HepG2 (cell line): ENCODE measurements around the gene THSD4. TPM values are rescaled to one million over a fixed set of nuclear protein-coding genes. Genes with fewer than 3 reads are reported as not detected.

Source experiments
- ATAC-seq: fragments of 200-7000 bp; cut with Tn5 transposase; 3 replicates; pipeline ENCODE4 v1.9.1; 2020; ENCODE audit warnings: mild to moderate bottlenecking, moderate library complexity
- BruUV-seq: library from RNA; stranded (reverse); fragments of 400-500 nt; replicated peaks from 2 replicates; lab custom pipeline; 2021; lab: Mats Ljungman, UMichigan
- CTCF ChIA-PET: fragments of 300-600 bp; formaldehyde crosslinking; extraction: SDS; loops from one replicate; lab custom pipeline; 2021; ENCODE audit warnings: low total read pairs, inconsistent platforms, low intra/inter-chr PET ratio; lab: Yijun Ruan, JAX
- POLR2A ChIA-PET: fragments of 350-600 bp; sonication (Branson Sonifier 250); formaldehyde crosslinking; loops from one replicate; lab custom pipeline; 2020; ENCODE audit warnings: antibody characterized with exemption, inconsistent platforms; lab: Yijun Ruan, JAX
- DNase-seq: peaks from one replicate; pipeline ENCODE4 v3.0.0-alpha.2; 2015; ENCODE audit warnings: low spot score
- FAIRE-seq: peaks from 3 replicates; lab custom pipeline; 2011; peaks lifted over from hg19 to GRCh38; lab: Jason Lieb, UNC
- H2AFZ ChIP-seq: one replicate; pipeline ENCODE4 v1.6.1; 2011; ENCODE audit warnings: low read length, inconsistent platforms
- H3K27ac ChIP-seq: fragments of 300-600 bp; 3 replicates; pipeline ENCODE4 v1.8.0; 2011; ENCODE audit warnings: mixed run types, mild to moderate bottlenecking, mixed read lengths, low read length, inconsistent platforms; ENCODE audit not compliant: insufficient read depth; ENCODE audit errors: extremely low read length
- H3K27me3 ChIP-seq, 2 experiments: fragments of 200-600 bp in 1 of 2; 2 replicates in 1 of 2; 3 replicates in 1 of 2; pipeline versions ENCODE4 v1.6.0 to v1.8.0; 2011; ENCODE audit warnings: low read length in 2 of 2, mild to moderate bottlenecking in 2 of 2, moderate library complexity in 2 of 2, inconsistent platforms in 1 of 2; ENCODE audit not compliant: insufficient read depth in 2 of 2, control insufficient read depth in 1 of 2
- H3K36me3 ChIP-seq, 2 experiments: fragments of 200-600 bp in 1 of 2; replicated peaks in 1 of 2; 2 replicates in 1 of 2; 3 replicates in 1 of 2; pipeline versions ENCODE4 v1.5.1 to v1.8.0; 2011; ENCODE audit warnings: low read length in 2 of 2, inconsistent platforms in 1 of 2; ENCODE audit not compliant: insufficient read depth in 2 of 2, control insufficient read depth in 1 of 2
- H3K4me1 ChIP-seq: 2 replicates; pipeline ENCODE4 v1.5.1; 2012; ENCODE audit warnings: low read length, inconsistent platforms; ENCODE audit not compliant: insufficient read depth
- H3K4me2 ChIP-seq: 2 replicates; pipeline ENCODE4 v1.6.0; 2011; ENCODE audit warnings: low read depth, low read length, inconsistent platforms
- H3K4me3 ChIP-seq, 3 experiments: fragments of 200-600 bp in 1 of 3; sonication (generic), shearing (Covaris generic) in 1 of 3; replicated peaks in 1 of 3; 2 replicates each; pipeline ENCODE4 v1.5.1; 2011 to 2016; ENCODE audit warnings: low read length in 3 of 3, inconsistent platforms in 2 of 3, low read depth in 2 of 3, mild to moderate bottlenecking in 2 of 3, control low read depth in 1 of 3, mixed read lengths in 1 of 3; ENCODE audit not compliant: insufficient read depth in 1 of 3
- H3K79me2 ChIP-seq: one replicate; pipeline ENCODE4 v1.6.1; 2011; ENCODE audit warnings: low read length, inconsistent platforms; ENCODE audit not compliant: insufficient read depth
- H3K9ac ChIP-seq: 2 replicates; pipeline ENCODE4 v1.6.0; 2011; ENCODE audit warnings: mild to moderate bottlenecking, low read depth, low read length, inconsistent platforms; ENCODE audit not compliant: insufficient read depth
- H3K9me3 ChIP-seq: 2 replicates; pipeline ENCODE4 v1.5.1; 2012; ENCODE audit warnings: mild to moderate bottlenecking, low read length
- H4K20me1 ChIP-seq: 2 replicates; pipeline ENCODE4 v1.6.0; 2011; ENCODE audit warnings: inconsistent platforms, mild to moderate bottlenecking, low read length, moderate library complexity; ENCODE audit not compliant: insufficient read depth
- ATF6 ChIP-seq: sonication (generic); formaldehyde crosslinking; conservative IDR thresholded peaks from 2 replicates; pipeline ENCODE4 v1.4.0; 2020; ENCODE audit warnings: missing genetic modification reagents
- CBX2 ChIP-seq, 2 experiments: fragments of 200-600 bp in 1 of 2; sonication (generic); formaldehyde crosslinking in 1 of 2; IDR thresholded peaks; 2 replicates each; pipeline versions ENCODE4 v1.7.0 to v1.8.1; 2018 to 2022; ENCODE audit warnings: low read depth in 2 of 2, low read length in 1 of 2, mild to moderate bottlenecking in 1 of 2, missing genetic modification reagents in 1 of 2
- HNF4G ChIP-seq, 2 experiments: sonication (generic) in 1 of 2; formaldehyde crosslinking in 1 of 2; IDR thresholded peaks; 2 replicates each; pipeline versions ENCODE4 v1.4.0 to v1.6.1; 2011 to 2020; ENCODE audit warnings: borderline replicate concordance in 2 of 2, low read depth in 2 of 2, mild to moderate bottlenecking in 2 of 2, low read length in 1 of 2, missing genetic modification reagents in 1 of 2, moderate library complexity in 1 of 2
- NR2F2 ChIP-seq: IDR thresholded peaks from 2 replicates; pipeline ENCODE4 v1.6.1; 2012; ENCODE audit warnings: low read depth, inconsistent platforms, borderline replicate concordance
- RBM22 ChIP-seq: fragments of 200-400 bp; formaldehyde crosslinking; optimal IDR thresholded peaks from 2 replicates; pipeline ENCODE3; 2017; ENCODE audit warnings: mild to moderate bottlenecking, low read length, moderate library complexity
- TFE3 ChIP-seq: IDR thresholded peaks from 2 replicates; pipeline ENCODE4 v1.6.1; 2016
- THAP9 ChIP-seq: sonication (generic); formaldehyde crosslinking; IDR thresholded peaks from 2 replicates; pipeline ENCODE4; 2020; ENCODE audit warnings: missing genetic modification reagents, mild to moderate bottlenecking, borderline replicate concordance
- ZFP37 ChIP-seq: sonication (generic); formaldehyde crosslinking; IDR thresholded peaks from 2 replicates; pipeline ENCODE4 v1.4.0; 2020; ENCODE audit warnings: missing genetic modification reagents, borderline replicate concordance
- ZNF263 ChIP-seq: sonication (generic); formaldehyde crosslinking; IDR thresholded peaks from 2 replicates; pipeline ENCODE4 v1.4.0; 2020; ENCODE audit warnings: missing genetic modification reagents
- ZZZ3 ChIP-seq: sonication (generic); formaldehyde crosslinking; IDR thresholded peaks from 2 replicates; pipeline ENCODE4 v1.4.0; 2020; ENCODE audit warnings: missing genetic modification reagents, mild to moderate bottlenecking, borderline replicate concordance
- WGBS: methylation state at CpG from one replicate; pipeline ENCODE4 v1.1.6; 2017; ENCODE audit warnings: low lambda C conversion rate; 5-methylcytosine and 5-hydroxymethylcytosine counted together
- in situ Hi-C: cut with HindIII; loops from 2 replicates; pipeline ENCODE4 v1.10.0; 2017; ENCODE audit warnings: low pct_unique_long_range_greater_than_20kb; ENCODE audit not compliant: extremely low pct_ligation_motif_present
- intact Hi-C: fragments of 100-400 bp; cut with micrococcal nuclease; formaldehyde crosslinking; loops from one replicate; pipeline ENCODE4 v1.10.0; 2022; ENCODE audit not compliant: unreplicated experiment
- polyA plus RNA-seq, 8 experiments: library from polyadenylated mRNA; depleted of rRNA in 3 of 8; stranded (reverse) in 7 of 8; unstranded in 1 of 8; fragments of >200 nt; fragmentation: Illumina TruSeq in 4 of 8; extraction: Trizol in 4 of 8; gene quantifications; 2 replicates each; pipeline versions ENCODE4 v1.2.1 to v1.2.3, GENCODE V29; 2011 to 2016; ENCODE audit warnings: low read depth in 4 of 8, missing spikeins in 1 of 8, mixed read lengths in 1 of 8; ENCODE audit not compliant: insufficient read depth in 1 of 8
- total RNA-seq, 5 experiments: library from RNA; depleted of rRNA; stranded (reverse); fragments of >200 nt; fragmentation: Illumina TruSeq; extraction: Trizol; gene quantifications; 2 replicates each; pipeline ENCODE4 v1.2.3, GENCODE V29; 2016; ENCODE audit warnings: low read depth in 1 of 5

The THSD4 gene
- total and polyA plus RNA-seq, 2 of the 13 experiments (the other 11 are each of a cell fraction or from before 2014, with no cell fraction given) = 0.07 to 0.21 TPM

GRCh38 chr15:71496336-71496955 is 381.2 kb downstream of the THSD4 start (continued):
- no peak for TF ChIP-seq THAP9 (CRISPR knock-in tag)
- TF ChIP-seq, all 625 proteins: peak for 0

GRCh38 chr15:71501344-71502076 is 386.2 kb downstream of the THSD4 start:
- POLR2A ChIA-PET = no interaction called here
- no peak for ATAC-seq
- TF ChIP-seq HNF4G (IDR thresholded peaks at IDR 0.05; ENCODE audit: borderline replicate concordance, low read depth, low read length) (no peak), HNF4G (CRISPR knock-in tag; IDR thresholded peaks at IDR 0.05; ENCODE audit: borderline replicate concordance, low read depth) (no peak), ZZZ3 (no peak), CBX2 (IDR thresholded peaks at IDR 0.05; ENCODE audit: low read depth, low read length) (no peak), CBX2 (CRISPR knock-in tag; IDR thresholded peaks at IDR 0.05; ENCODE audit: low read depth) (no peak), ATF6 (CRISPR knock-in tag) (no peak), NR2F2 (no peak), RBM22 (no peak), ZFP37 (CRISPR knock-in tag) (no peak), TFE3 (no peak), ZNF263 (CRISPR knock-in tag) (no peak)

More at GRCh38 chr15:71501344-71502076, 386.2 kb downstream of the THSD4 start:
- Histone ChIP-seq H3K4me3 (no peak overlapping the region), H3K27ac (no peak overlapping the region), H3K9ac (no peak overlapping the region), H3K4me1 (no peaks in the 10 kb centered on the region), H3K79me2 (no peaks in the 10 kb centered on the region), H4K20me1 (no peaks in the 10 kb centered on the region), H3K4me2 (no peak overlapping the region), H3K36me3 (no peaks in the 10 kb centered on the region), H2AFZ (no peak overlapping the region), H3K9me3 (peaks cover 6% of the 10 kb centered on the region; the same call in 1 of the 2 replicates), H3K27me3 (no peaks in the 10 kb centered on the region)
- FAIRE-seq (no peak), DNase-seq (peak; percentile 4)
- intact Hi-C loops = no loop called here
- in situ Hi-C loops = no loop called here
- no TSS peak for BruUV-seq
- CTCF ChIA-PET = no interaction called here
- WGBS = 0% methylated on average over 1 of the region's 1 CpG
